Measurements from ENCODE around the gene NAALAD2. TPM values are rescaled to one million over a fixed set of nuclear protein-coding genes. Genes with fewer than 3 reads are reported as not detected.

The NAALAD2 gene
- polyA plus RNA-seq, 1 experiment, result 0.64 TPM

DNA sequence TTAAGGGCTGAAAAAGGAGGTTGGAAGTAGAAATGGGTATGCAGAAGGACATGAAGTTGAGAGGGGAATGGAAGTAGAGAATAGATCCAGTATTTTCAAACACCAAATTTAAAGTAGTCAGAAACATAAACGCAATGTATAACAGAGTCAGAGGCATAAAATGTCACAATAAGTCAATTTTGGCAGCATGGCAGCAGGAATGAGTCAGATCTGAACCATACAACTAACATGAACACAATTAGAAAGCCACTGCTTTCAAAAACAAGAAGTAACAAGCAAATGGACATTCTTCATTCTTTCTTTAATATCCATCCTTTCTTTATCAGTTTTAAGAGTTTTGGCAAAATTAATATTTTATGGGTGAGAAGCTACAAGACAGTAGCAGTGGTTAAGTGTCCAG lies 85.9 kb downstream of the NAALAD2 start:
- ChIA-PET CTCF (interaction anchor here (2.8 kb wide), 1 partner anchor 16 kb away, joined by 29 read pairs; no protein-coding TSS in a partner anchor), POLR2A (no interaction called here)
- Histone ChIP-seq H3K9me3 (ENCODE audit: control insufficient read depth, insufficient read depth, low read length) (no peaks in the 10 kb centered on the region), H3K27me3 (ENCODE audit: control insufficient read depth, insufficient read depth, low read length) (no peaks in the 10 kb centered on the region), H3K4me3 (ENCODE audit: low read depth, low read length) (no peak overlapping the region), H3K27ac (ENCODE audit: low read depth, low read length) (no peak overlapping the region)
- TF ChIP-seq, protein P1, sequence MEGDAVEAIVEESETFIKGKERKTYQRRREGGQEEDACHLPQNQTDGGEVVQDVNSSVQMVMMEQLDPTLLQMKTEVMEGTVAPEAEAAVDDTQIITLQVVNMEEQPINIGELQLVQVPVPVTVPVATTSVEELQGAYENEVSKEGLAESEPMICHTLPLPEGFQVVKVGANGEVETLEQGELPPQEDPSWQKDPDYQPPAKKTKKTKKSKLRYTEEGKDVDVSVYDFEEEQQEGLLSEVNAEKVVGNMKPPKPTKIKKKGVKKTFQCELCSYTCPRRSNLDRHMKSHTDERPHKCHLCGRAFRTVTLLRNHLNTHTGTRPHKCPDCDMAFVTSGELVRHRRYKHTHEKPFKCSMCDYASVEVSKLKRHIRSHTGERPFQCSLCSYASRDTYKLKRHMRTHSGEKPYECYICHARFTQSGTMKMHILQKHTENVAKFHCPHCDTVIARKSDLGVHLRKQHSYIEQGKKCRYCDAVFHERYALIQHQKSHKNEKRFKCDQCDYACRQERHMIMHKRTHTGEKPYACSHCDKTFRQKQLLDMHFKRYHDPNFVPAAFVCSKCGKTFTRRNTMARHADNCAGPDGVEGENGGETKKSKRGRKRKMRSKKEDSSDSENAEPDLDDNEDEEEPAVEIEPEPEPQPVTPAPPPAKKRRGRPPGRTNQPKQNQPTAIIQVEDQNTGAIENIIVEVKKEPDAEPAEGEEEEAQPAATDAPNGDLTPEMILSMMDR (IDR thresholded peaks at IDR 0.05; ENCODE audit: low read depth, low read length), result no peak
- no peak for DNase-seq (ENCODE audit: low read depth, low spot score)

DNA sequence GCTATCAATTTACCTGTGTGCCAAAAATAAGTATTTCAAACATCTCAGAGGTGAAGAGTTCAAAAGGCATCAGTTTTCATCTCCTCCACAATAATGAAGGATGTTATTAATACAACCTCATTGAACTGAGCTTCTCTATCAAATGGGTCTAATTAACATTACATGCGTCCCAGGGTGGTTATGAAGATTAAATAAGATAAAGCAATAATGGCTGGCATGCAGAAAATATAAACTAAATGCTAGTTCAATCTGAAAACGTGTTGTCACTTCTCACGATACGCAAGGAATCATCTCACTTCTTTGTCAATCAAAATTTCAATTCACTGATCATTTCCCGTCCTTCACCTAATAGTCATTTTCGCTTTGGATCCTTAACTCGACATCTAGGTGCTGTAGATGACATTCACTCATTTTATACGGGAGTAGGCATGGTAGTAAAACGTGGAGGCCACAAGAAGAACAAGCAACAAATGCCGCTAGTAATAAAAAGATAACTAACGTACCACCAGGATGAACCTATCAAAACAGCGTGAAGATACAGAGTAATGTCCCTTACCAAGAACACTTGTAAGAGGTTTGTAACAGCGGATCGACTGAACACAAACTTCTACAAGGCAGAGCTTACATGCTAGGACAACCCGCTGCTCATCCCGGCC lies 87.5 kb downstream of the NAALAD2 start:
- ChIA-PET POLR2A (no interaction called here), CTCF (interaction anchor here (3.0 kb wide), 1 partner anchor 17 kb away, joined by 19 read pairs; no protein-coding TSS in a partner anchor)
- Histone ChIP-seq H3K27me3 (ENCODE audit: control insufficient read depth, insufficient read depth, low read length) (no peaks in the 10 kb centered on the region), H3K9me3 (ENCODE audit: control insufficient read depth, insufficient read depth, low read length) (no peaks in the 10 kb centered on the region), H3K4me3 (ENCODE audit: low read depth, low read length) (peak overlapping the region; percentile 84), H3K27ac (ENCODE audit: low read depth, low read length) (peak overlapping the region; percentile 73)
- TF ChIP-seq, protein P1 (IDR thresholded peaks at IDR 0.05; ENCODE audit: low read depth, low read length), result no peak
- DNase-seq (ENCODE audit: low read depth, low spot score), result no peak

DNA sequence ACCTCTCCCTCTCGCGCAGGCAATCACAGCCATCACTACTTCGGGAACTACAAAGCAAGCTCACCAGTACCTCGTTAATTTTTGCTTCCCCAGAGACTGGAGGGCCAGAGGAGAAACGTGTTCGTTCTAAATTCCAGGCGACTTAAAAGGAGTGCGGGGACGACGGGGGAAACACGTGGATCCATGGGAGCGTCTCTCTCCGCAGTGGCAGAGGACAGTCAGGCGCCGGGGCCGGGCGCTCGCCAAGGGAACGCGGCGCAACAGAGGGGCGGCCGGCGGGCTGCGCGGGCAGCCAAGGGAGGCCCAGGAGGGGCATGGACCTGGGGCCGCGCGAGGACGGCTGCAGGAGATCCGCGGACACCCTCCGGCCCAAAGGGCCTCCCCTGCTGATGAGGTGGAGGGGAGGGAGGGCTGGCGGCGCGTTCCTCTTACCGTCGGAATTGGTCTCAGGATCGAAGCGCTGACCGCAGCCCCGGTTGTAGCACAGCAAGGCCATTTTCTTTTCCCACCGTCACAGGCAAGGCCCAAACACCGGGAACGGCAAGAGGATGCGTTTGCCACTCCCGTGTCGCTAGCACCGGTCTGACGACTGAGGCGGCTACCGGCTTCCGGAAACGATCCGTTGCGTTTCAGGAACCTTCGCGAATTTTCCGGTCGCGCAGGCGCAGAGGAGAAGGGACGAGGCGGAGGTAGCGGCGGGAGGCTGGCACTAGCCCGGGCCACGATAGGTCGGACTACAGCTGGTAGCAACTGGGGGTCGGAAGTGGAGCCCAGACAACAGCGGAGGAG lies 88.2 kb downstream of the NAALAD2 start, which contains the start of gene CHORDC1:
CHORDC1 (minus strand) TSS at position 591 of the 789 bp plus-strand sequence; CDS start at position 496, 95 bp downstream.
- H3K4me3 ChIP-seq (ENCODE audit: low read depth, low read length), result peak within 1 kb of the TSS; percentile 84
- POLR2A ChIA-PET, result no interaction called here
- peak within 1 kb of the TSS; percentile 73 for H3K27ac ChIP-seq (ENCODE audit: low read depth, low read length)
- DNase-seq (ENCODE audit: low read depth, low spot score), result peak; percentile 51
- no peaks in the 10 kb centered on the region for H3K9me3 ChIP-seq (ENCODE audit: control insufficient read depth, insufficient read depth, low read length)
- no peaks in the 10 kb centered on the region for H3K27me3 ChIP-seq (ENCODE audit: control insufficient read depth, insufficient read depth, low read length)
- TF ChIP-seq, protein P1 (IDR thresholded peaks at IDR 0.05; ENCODE audit: low read depth, low read length), result no peak
- CTCF ChIA-PET, result interaction anchor here (3.0 kb wide), 1 partner anchor 18 kb away, joined by 19 read pairs; no protein-coding TSS in a partner anchor

DNA sequence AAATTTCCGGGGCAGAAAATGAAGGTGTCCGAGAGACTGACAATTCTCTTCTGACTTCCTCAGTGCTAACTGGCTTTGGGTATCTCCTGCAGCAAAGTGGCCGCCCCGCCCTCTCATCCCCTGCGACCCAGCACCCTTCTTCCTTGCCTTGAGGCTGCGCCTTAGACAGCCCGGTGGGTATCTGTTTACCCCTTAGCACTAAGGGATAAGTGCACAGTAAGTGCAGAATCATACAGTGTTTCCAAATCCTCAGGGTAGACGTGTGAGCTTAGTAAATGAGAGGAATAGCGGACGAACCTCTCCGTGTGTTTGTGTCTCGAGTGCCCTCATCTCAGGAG lies 88.8 kb downstream of the NAALAD2 start:
- Histone ChIP-seq H3K9me3 (ENCODE audit: control insufficient read depth, insufficient read depth, low read length) (no peaks in the 10 kb centered on the region), H3K27me3 (ENCODE audit: control insufficient read depth, insufficient read depth, low read length) (no peaks in the 10 kb centered on the region), H3K4me3 (ENCODE audit: low read depth, low read length) (peak overlapping the region; percentile 84), H3K27ac (ENCODE audit: low read depth, low read length) (peak overlapping the region; percentile 73)
- TF ChIP-seq, protein P1 (IDR thresholded peaks at IDR 0.05; ENCODE audit: low read depth, low read length), result no peak
- CTCF ChIA-PET, result interaction anchor here (3.0 kb wide), 1 partner anchor 18 kb away, joined by 19 read pairs; no protein-coding TSS in a partner anchor
- DNase-seq (ENCODE audit: low read depth, low spot score), result no peak
- POLR2A ChIA-PET, result no interaction called here

DNA sequence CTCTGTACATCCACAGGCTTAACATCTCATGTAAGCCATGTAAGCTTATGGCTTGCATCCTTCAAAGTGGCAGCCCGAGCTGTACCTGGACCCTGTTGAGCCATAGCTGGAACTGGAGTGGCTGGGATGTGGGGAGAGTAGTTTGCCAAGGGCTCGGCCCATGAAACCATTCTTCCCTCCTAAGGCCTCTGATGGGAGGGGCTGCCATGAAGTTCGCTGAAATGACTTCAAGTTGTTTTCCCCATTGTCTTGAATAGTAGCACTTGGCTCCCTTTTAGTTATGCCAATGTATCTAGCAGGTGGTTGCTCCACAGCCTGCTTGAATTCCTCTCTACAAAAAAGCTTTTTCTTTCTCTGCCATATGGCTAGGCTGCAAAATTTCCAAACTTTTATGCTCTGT lies 93.6 kb downstream of the NAALAD2 start:
- ChIA-PET CTCF (interaction anchor here (0.8 to 1.6 kb wide), 2 partner anchors 23 to 24 kb away, joined by 4 read pairs; no protein-coding TSS in a partner anchor), POLR2A (no interaction called here)
- Histone ChIP-seq H3K9me3 (ENCODE audit: control insufficient read depth, insufficient read depth, low read length) (no peaks in the 10 kb centered on the region), H3K27ac (ENCODE audit: low read depth, low read length) (no peak overlapping the region), H3K27me3 (ENCODE audit: control insufficient read depth, insufficient read depth, low read length) (no peaks in the 10 kb centered on the region), H3K4me3 (ENCODE audit: low read depth, low read length) (no peak overlapping the region)
- no peak for DNase-seq (ENCODE audit: low read depth, low spot score)
- TF ChIP-seq, protein P1 (IDR thresholded peaks at IDR 0.05; ENCODE audit: low read depth, low read length), result no peak
